Right lobe of liver (tissue), 4 donors: ENCODE measurements around the gene MAP3K12.

Source experiments
- POLR2A ChIP-seq: fragments of 450-650 bp; IDR thresholded peaks from one replicate; pipeline ENCODE4 v1.6.1; 2017; ENCODE audit warnings: antibody characterized with exemption, mild to moderate bottlenecking
- TF ChIP-seq, protein P1 (sequence below), 4 donors: fragments of 200-600 bp in 3 of 4; fragments of 450-650 bp in 1 of 4; IDR thresholded peaks; one replicate each; pipeline versions ENCODE4 v1.5.1 to v1.8.0; 2016 to 2022; ENCODE audit warnings: antibody characterized with exemption in 4 of 4, mild to moderate bottlenecking in 2 of 4
- donor health status: DM: no; HTN: no; CAD: no.
- donor health status: DM: no; HTN: no; CAD: no.
- donor health status: DM: no; HTN: yes; CAD: no.

DNA sequence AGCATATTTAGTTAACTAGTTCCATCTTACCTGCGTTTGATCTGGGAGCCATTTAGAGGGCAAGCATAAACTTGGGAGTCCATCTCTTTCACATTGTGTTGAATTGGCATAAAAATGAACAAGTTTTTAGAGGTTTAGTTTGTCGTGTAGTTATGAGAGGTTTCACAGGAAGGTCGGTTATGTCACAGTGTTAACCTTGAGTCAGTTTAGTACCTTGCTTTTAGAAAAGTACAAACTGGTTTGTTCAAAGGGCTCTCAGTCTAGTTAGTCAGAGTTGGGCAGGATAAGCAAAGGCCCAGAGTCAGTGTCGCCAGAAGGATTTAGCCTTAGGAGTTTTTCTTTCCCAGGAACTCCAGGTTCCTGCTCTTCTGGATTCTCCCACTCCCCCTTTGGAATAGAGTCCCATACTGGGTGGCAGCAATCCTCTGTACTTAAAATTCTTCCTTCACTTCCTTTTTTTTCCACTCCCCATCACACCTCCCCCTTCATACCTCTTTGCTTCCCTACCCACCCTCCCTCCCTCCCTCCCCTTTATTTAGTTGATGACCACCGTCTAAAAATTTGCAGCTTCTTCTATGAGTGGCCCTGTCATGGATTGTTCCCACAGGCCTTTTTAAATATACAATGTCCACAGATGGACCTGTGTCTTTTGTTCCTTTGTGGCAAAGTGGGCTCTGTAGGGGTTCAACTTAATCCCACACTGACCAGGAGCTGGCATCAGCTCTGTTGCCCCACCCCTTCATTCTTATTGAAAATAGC, 35.3 kb downstream of the MAP3K12 start:
- TF ChIP-seq, protein P1, sequence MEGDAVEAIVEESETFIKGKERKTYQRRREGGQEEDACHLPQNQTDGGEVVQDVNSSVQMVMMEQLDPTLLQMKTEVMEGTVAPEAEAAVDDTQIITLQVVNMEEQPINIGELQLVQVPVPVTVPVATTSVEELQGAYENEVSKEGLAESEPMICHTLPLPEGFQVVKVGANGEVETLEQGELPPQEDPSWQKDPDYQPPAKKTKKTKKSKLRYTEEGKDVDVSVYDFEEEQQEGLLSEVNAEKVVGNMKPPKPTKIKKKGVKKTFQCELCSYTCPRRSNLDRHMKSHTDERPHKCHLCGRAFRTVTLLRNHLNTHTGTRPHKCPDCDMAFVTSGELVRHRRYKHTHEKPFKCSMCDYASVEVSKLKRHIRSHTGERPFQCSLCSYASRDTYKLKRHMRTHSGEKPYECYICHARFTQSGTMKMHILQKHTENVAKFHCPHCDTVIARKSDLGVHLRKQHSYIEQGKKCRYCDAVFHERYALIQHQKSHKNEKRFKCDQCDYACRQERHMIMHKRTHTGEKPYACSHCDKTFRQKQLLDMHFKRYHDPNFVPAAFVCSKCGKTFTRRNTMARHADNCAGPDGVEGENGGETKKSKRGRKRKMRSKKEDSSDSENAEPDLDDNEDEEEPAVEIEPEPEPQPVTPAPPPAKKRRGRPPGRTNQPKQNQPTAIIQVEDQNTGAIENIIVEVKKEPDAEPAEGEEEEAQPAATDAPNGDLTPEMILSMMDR (IDR thresholded peaks at IDR 0.05) = no peak
- TF ChIP-seq POLR2A = no peak
